Measurements from ENCODE around the gene RAMP2. TPM values are rescaled to one million over a fixed set of nuclear protein-coding genes. Genes with fewer than 3 reads are reported as not detected.

The RAMP2 gene
- total and polyA plus RNA-seq, 2 of the 13 experiments (the other 11 are each of a cell fraction or from before 2014, with no cell fraction given): 1.4 to 5.2 TPM

GRCh38 chr17:42744283-42744805 lies 16.7 kb upstream of the RAMP2 start (continued):
- TF ChIP-seq SP5 (CRISPR knock-in tag; IDR thresholded peaks at IDR 0.05; ENCODE audit: borderline replicate concordance, low read depth) (peak; percentile 66), NBN (conservative IDR thresholded peaks at IDR 0.05) (no peak), ZNF670 (CRISPR knock-in tag; IDR thresholded peaks at IDR 0.05; ENCODE audit: borderline replicate concordance) (no peak), ZBTB37 (CRISPR knock-in tag; IDR thresholded peaks at IDR 0.05) (0 out of 2 replicates have a peak, but pooled peaks have one; percentile 34), ELK4 (CRISPR knock-in tag; IDR thresholded peaks at IDR 0.05; ENCODE audit: borderline replicate concordance) (no peak), ZNF577 (CRISPR knock-in tag; IDR thresholded peaks at IDR 0.05; ENCODE audit: borderline replicate concordance, low read depth) (0 out of 2 replicates have a peak, but pooled peaks have one; percentile 32), ZNF598 (CRISPR knock-in tag; IDR thresholded peaks at IDR 0.05; ENCODE audit: borderline replicate concordance) (peak; percentile 68), ZNF256 (CRISPR knock-in tag; conservative IDR thresholded peaks at IDR 0.05) (peak; percentile 95), BCL6 (CRISPR knock-in tag; IDR thresholded peaks at IDR 0.05) (peak; percentile 28; the same call in 1 of the 2 replicates), SALL1 (CRISPR knock-in tag; IDR thresholded peaks at IDR 0.05) (no peak), SRSF4 (IDR thresholded peaks at IDR 0.05; ENCODE audit: low read depth, low read length, poor library complexity, severe bottlenecking) (no peak), SNAPC4 (CRISPR knock-in tag; IDR thresholded peaks at IDR 0.05) (no peak), ZFP36 (IDR thresholded peaks at IDR 0.05; ENCODE audit: borderline replicate concordance, low read depth, low read length, partially characterized antibody) (no peak), ZFY (CRISPR knock-in tag; IDR thresholded peaks at IDR 0.05) (peak; percentile 85), ZNF557 (CRISPR knock-in tag; IDR thresholded peaks at IDR 0.05) (0 out of 2 replicates have a peak, but pooled peaks have one; percentile 47), TFDP2 (CRISPR knock-in tag; IDR thresholded peaks at IDR 0.05) (no peak), EED (CRISPR knock-in tag; IDR thresholded peaks at IDR 0.05) (no peak), ZNF816 (CRISPR knock-in tag; IDR thresholded peaks at IDR 0.05; ENCODE audit: borderline replicate concordance) (no peak), ZBTB7B (CRISPR knock-in tag; IDR thresholded peaks at IDR 0.05) (peak; percentile 41; the same call in 1 of the 2 replicates), SAFB2 (CRISPR knock-in tag; IDR thresholded peaks at IDR 0.05; ENCODE audit: borderline replicate concordance, low read depth) (no peak), ZNF746 (CRISPR knock-in tag; IDR thresholded peaks at IDR 0.05) (0 out of 2 replicates have a peak, but pooled peaks have one; percentile 4), ZNF251 (CRISPR knock-in tag; IDR thresholded peaks at IDR 0.05) (no peak)
